ENCODE measurements around the gene CAMK2G. TPM values are rescaled to one million over a fixed set of nuclear protein-coding genes. Genes with fewer than 3 reads are reported as not detected.

CAMK2G gene
- total RNA-seq, 2 experiments from 2014 or later = 29.1 to 34.8 TPM

DNA sequence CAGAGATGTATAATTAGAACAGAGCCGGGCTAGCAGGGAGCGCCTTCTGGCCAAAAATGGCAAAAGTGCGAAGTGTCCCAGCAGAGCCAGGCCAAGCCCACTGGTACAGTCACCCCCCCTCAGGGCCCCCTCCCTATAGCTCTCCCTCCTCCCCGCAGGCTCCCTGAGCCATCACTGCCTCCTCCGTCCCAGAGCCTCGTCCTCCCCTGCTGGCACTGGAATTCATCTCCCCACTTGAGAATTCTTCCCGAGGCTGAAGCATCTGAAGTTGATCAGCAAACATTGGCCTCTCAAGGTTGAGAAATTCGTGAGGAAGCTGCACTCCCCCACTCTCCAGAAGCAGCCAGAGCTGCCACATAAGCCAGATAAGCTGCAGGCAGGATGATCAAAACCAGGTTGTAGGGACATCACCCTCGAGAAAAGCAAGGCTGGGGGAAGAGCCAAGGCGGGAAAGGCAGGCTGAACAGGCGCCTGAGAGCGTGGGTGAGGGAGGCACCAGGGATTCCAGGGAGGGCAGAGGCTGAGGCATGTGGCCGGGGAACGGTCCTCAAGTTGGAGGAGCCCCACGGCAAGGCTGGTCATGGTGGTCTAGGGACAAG, 23.4 kb downstream of the CAMK2G start:
- no peak overlapping the region for H3K27ac ChIP-seq (ENCODE audit: low read depth, low read length, poor library complexity, severe bottlenecking)
- intact Hi-C loops (cut with micrococcal nuclease; ENCODE audit: unreplicated experiment) = no loop called here
- no peak for TF ChIP-seq EZH2phosphoT487 (IDR thresholded peaks at IDR 0.05; ENCODE audit: borderline replicate concordance, low read depth, low read length)
- TF ChIP-seq, protein P1, sequence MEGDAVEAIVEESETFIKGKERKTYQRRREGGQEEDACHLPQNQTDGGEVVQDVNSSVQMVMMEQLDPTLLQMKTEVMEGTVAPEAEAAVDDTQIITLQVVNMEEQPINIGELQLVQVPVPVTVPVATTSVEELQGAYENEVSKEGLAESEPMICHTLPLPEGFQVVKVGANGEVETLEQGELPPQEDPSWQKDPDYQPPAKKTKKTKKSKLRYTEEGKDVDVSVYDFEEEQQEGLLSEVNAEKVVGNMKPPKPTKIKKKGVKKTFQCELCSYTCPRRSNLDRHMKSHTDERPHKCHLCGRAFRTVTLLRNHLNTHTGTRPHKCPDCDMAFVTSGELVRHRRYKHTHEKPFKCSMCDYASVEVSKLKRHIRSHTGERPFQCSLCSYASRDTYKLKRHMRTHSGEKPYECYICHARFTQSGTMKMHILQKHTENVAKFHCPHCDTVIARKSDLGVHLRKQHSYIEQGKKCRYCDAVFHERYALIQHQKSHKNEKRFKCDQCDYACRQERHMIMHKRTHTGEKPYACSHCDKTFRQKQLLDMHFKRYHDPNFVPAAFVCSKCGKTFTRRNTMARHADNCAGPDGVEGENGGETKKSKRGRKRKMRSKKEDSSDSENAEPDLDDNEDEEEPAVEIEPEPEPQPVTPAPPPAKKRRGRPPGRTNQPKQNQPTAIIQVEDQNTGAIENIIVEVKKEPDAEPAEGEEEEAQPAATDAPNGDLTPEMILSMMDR (conservative IDR thresholded peaks at IDR 0.05; ENCODE audit: low read length) = no peak
- no peak overlapping the region for H3K4me3 ChIP-seq (ENCODE audit: low read depth, low read length, poor library complexity, severe bottlenecking)
- H3K4me2 ChIP-seq (ENCODE audit: low read length) = no peak overlapping the region
- H3K4me1 ChIP-seq (ENCODE audit: insufficient read depth, low read length, poor library complexity, severe bottlenecking) = peaks cover 7% of the 10 kb centered on the region
- H2AFZ ChIP-seq (ENCODE audit: low read length) = no peak overlapping the region
- POLR2A ChIA-PET = interaction anchor here (0.6 to 1.9 kb wide), 3 partner anchors 12 to 1319 kb away, joined by 3 to 13 read pairs (median 8); no protein-coding TSS in a partner anchor
- CTCF ChIA-PET (ENCODE audit: unreplicated experiment) = interaction anchor here (1.6 kb wide), 1 partner anchor 29 kb away, joined by 12 read pairs; no protein-coding TSS in a partner anchor
- H3K36me3 ChIP-seq (ENCODE audit: insufficient read depth, low read length) = peaks cover 41% of the 10 kb centered on the region
- no peaks in the 10 kb centered on the region for H3K9me3 ChIP-seq (ENCODE audit: low read length)
- no peaks in the 10 kb centered on the region for H3K79me2 ChIP-seq (ENCODE audit: insufficient read depth, low read depth, low read length)
- no TSS peak for BruUV-seq (replicated peaks)
- no peaks in the 10 kb centered on the region for H3K9me2 ChIP-seq (ENCODE audit: insufficient read depth, low read length)
- DNase-seq (ENCODE audit: low spot score) = no peak
- H4K20me1 ChIP-seq (ENCODE audit: insufficient read depth, low read length) = no peaks in the 10 kb centered on the region

DNA sequence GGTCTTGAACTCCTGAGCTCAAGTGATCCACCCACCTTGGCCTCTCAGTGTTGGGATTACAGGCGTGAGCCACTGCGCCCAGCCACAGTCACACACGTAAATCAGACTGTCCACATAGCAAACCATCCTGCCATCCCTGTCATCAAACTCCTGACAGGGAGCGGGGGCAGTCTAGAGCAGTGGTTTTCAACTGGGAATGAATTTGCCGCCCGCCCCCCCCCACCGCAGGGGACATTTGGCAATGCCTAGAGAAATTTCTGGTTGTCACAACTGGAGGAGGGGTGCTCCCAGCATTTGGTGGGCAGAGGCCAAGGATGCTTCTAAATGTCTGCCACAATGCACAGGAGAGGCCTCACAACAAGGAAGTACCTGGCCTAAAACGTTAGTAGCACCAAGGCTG, 24.1 kb downstream of the CAMK2G start:
- Histone ChIP-seq H3K9me2 (ENCODE audit: insufficient read depth, low read length) (no peaks in the 10 kb centered on the region), H3K4me3 (ENCODE audit: low read depth, low read length, poor library complexity, severe bottlenecking) (no peak overlapping the region), H3K79me2 (ENCODE audit: insufficient read depth, low read depth, low read length) (no peaks in the 10 kb centered on the region), H3K27ac (ENCODE audit: low read depth, low read length, poor library complexity, severe bottlenecking) (no peak overlapping the region), H2AFZ (ENCODE audit: low read length) (no peak overlapping the region), H3K4me2 (ENCODE audit: low read length) (no peak overlapping the region), H3K9me3 (ENCODE audit: low read length) (no peaks in the 10 kb centered on the region), H4K20me1 (ENCODE audit: insufficient read depth, low read length) (no peaks in the 10 kb centered on the region), H3K4me1 (ENCODE audit: insufficient read depth, low read length, poor library complexity, severe bottlenecking) (peaks cover 7% of the 10 kb centered on the region), H3K36me3 (ENCODE audit: insufficient read depth, low read length) (peaks cover 35% of the 10 kb centered on the region)
- no TSS peak for BruUV-seq (replicated peaks)
- POLR2A ChIA-PET = interaction anchor here (0.9 to 1.9 kb wide), 2 partner anchors 24 to 30 kb away, joined by 5 to 13 read pairs; partner anchors contain the start of gene CAMK2G
- TF ChIP-seq EZH2phosphoT487 (IDR thresholded peaks at IDR 0.05; ENCODE audit: borderline replicate concordance, low read depth, low read length) = no peak
- TF ChIP-seq, protein P1 (conservative IDR thresholded peaks at IDR 0.05; ENCODE audit: low read length) = no peak
- DNase-seq (ENCODE audit: low spot score) = no peak
- intact Hi-C loops (cut with micrococcal nuclease; ENCODE audit: unreplicated experiment) = no loop called here
- CTCF ChIA-PET (ENCODE audit: unreplicated experiment) = interaction anchor here (0.6 to 1.2 kb wide), 4 partner anchors 15 to 147 kb away, joined by 3 to 15 read pairs (median 3); no protein-coding TSS in a partner anchor
